HepG2 (cell line): Measurements from ENCODE around the gene NDUFB10. TPM values are rescaled to one million over a fixed set of nuclear protein-coding genes. Genes with fewer than 3 reads are reported as not detected.

Experiments used
- BHLHE40 ChIP-seq: IDR thresholded peaks from 2 replicates; pipeline ENCODE4 v1.6.1; 2011; ENCODE audit warnings: low read length, improper control_type of control experiment
- ELF4 ChIP-seq: sonication (generic); formaldehyde crosslinking; IDR thresholded peaks from 2 replicates; pipeline ENCODE4 v1.5.0; 2020; ENCODE audit warnings: missing genetic modification reagents, mild to moderate bottlenecking, moderate library complexity, borderline replicate concordance
- JUND ChIP-seq: sonication (generic); formaldehyde crosslinking; IDR thresholded peaks from 2 replicates; pipeline ENCODE4 v1.8.0; 2022; ENCODE audit warnings: mild to moderate bottlenecking, missing genetic modification reagents
- MXD4 ChIP-seq: IDR thresholded peaks from 2 replicates; pipeline ENCODE4 v1.6.1; 2016; ENCODE audit warnings: mild to moderate bottlenecking, missing biosample characterization, missing genetic modification reagents
- NFIC ChIP-seq: IDR thresholded peaks from 2 replicates; pipeline ENCODE4 v1.6.1; 2012; ENCODE audit warnings: mild to moderate bottlenecking, low read length, inconsistent platforms
- PCBP1 ChIP-seq: fragments of 200-400 bp; formaldehyde crosslinking; IDR thresholded peaks from 2 replicates; pipeline ENCODE4 v1.6.1; 2017; ENCODE audit warnings: mild to moderate bottlenecking, low read depth, low read length, borderline replicate concordance
- PHB2 ChIP-seq: fragments of 450-650 bp; IDR thresholded peaks from 2 replicates; pipeline ENCODE4 v1.6.1; 2018; ENCODE audit not compliant: partially characterized antibody
- POLR2A ChIP-seq, 2 experiments: IDR thresholded peaks; 2 replicates each; pipeline ENCODE4 v1.6.1; 2011; ENCODE audit warnings: low read depth in 2 of 2, low read length in 2 of 2, mild to moderate bottlenecking in 1 of 2, moderate library complexity in 1 of 2; ENCODE audit not compliant: insufficient read depth in 1 of 2
- SOX6 ChIP-seq, 2 experiments: fragments of 450-650 bp in 1 of 2; sonication (generic) in 1 of 2; formaldehyde crosslinking in 1 of 2; IDR thresholded peaks; 2 replicates each; pipeline versions ENCODE4 v1.4.0 to v1.6.1; 2017 to 2020; ENCODE audit warnings: antibody characterized with exemption in 1 of 2, mild to moderate bottlenecking in 1 of 2, missing genetic modification reagents in 1 of 2
- ZBTB21 ChIP-seq: sonication (generic); formaldehyde crosslinking; IDR thresholded peaks from 2 replicates; pipeline ENCODE4 v1.4.0; 2020; ENCODE audit warnings: missing genetic modification reagents
- ZFP37 ChIP-seq: sonication (generic); formaldehyde crosslinking; IDR thresholded peaks from 2 replicates; pipeline ENCODE4 v1.4.0; 2020; ENCODE audit warnings: missing genetic modification reagents, borderline replicate concordance
- ZFX ChIP-seq: sonication (generic); formaldehyde crosslinking; IDR thresholded peaks from 2 replicates; pipeline ENCODE4 v1.4.0; 2020; ENCODE audit warnings: mild to moderate bottlenecking, low read depth, missing genetic modification reagents, moderate library complexity
- ZNF724P ChIP-seq: sonication (generic); formaldehyde crosslinking; IDR thresholded peaks from 2 replicates; pipeline ENCODE4 v1.8.0; 2022; ENCODE audit warnings: missing genetic modification reagents, borderline replicate concordance
- ZNF782 ChIP-seq: sonication (generic); formaldehyde crosslinking; IDR thresholded peaks from 2 replicates; pipeline ENCODE4 v1.4.0; 2020; ENCODE audit warnings: missing genetic modification reagents, mild to moderate bottlenecking, borderline replicate concordance
- polyA plus RNA-seq, 8 experiments: library from polyadenylated mRNA; depleted of rRNA in 3 of 8; stranded (reverse) in 7 of 8; unstranded in 1 of 8; fragments of >200 nt; fragmentation: Illumina TruSeq in 4 of 8; extraction: Trizol in 4 of 8; gene quantifications; 2 replicates each; pipeline versions ENCODE4 v1.2.1 to v1.2.3, GENCODE V29; 2011 to 2016; ENCODE audit warnings: low read depth in 4 of 8, missing spikeins in 1 of 8, mixed read lengths in 1 of 8; ENCODE audit not compliant: insufficient read depth in 1 of 8
- total RNA-seq, 5 experiments: library from RNA; depleted of rRNA; stranded (reverse); fragments of >200 nt; fragmentation: Illumina TruSeq; extraction: Trizol; gene quantifications; 2 replicates each; pipeline ENCODE4 v1.2.3, GENCODE V29; 2016; ENCODE audit warnings: low read depth in 1 of 5
- TF ChIP-seq, protein P1 (sequence below): sonication (generic); formaldehyde crosslinking; IDR thresholded peaks from 2 replicates; pipeline ENCODE4 v1.5.1; 2020; ENCODE audit warnings: mild to moderate bottlenecking, missing genetic modification reagents
- TF ChIP-seq, protein P2 (sequence below): sonication (generic); formaldehyde crosslinking; IDR thresholded peaks from 2 replicates; pipeline ENCODE4 v1.5.0; 2020; ENCODE audit warnings: missing genetic modification reagents
- TF ChIP-seq, protein P3 (sequence below): IDR thresholded peaks from 2 replicates; pipeline ENCODE4 v1.4.0; 2020; ENCODE audit warnings: mild to moderate bottlenecking, missing genetic modification reagents
- TF ChIP-seq, protein P4 (sequence below): sonication (generic); formaldehyde crosslinking; IDR thresholded peaks from 2 replicates; pipeline ENCODE4 v1.5.0; 2020; ENCODE audit warnings: mild to moderate bottlenecking, low read depth, missing genetic modification reagents, borderline replicate concordance
- TF ChIP-seq, protein P5 (sequence below): sonication (generic); formaldehyde crosslinking; IDR thresholded peaks from 2 replicates; pipeline ENCODE4 v1.8.1; 2023; ENCODE audit warnings: mild to moderate bottlenecking, missing genetic modification reagents

NDUFB10 gene
- total and polyA plus RNA-seq, 2 of the 13 experiments (the other 11 are each of a cell fraction or from before 2014, with no cell fraction given) = 68.6 to 157 TPM

DNA sequence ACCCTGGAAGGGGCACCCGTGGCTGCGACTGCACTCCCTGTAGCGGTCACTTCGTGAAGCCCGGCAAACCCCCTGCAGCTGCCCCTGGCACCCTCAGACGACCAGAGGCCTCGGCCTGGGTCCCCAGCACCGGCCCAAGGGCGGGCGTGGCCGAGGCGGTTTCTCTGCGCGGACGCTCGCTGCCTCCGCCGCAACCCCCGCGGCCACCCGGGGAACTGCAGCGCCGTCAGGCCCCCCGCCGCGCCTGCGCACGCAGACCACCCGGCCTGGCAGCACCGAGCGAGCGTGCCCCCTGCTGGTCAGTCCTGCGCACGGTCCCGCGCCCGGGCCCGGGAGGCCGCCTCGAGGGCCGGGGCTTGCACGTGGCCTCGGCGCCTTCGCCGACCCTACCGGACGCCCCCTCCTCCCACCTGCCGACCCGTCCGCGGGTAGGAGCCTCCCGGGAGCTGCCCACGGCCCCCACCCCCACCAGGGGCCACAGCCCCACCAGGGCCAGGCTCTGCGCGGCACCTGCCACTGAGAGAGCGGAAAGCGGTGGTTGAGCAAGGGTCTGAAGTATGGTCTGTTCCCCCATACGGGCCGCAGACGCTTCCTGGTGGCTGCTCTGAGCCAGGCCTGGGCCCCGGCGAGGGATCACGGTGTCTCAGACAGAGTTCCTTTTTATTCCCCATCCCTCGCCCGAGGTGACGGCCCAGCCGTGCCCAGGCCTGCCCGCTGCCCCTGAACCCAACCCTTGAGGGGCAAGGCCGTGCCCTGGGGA lies 29.6 kb upstream of the NDUFB10 start (continued):
- TF ChIP-seq, protein P1, sequence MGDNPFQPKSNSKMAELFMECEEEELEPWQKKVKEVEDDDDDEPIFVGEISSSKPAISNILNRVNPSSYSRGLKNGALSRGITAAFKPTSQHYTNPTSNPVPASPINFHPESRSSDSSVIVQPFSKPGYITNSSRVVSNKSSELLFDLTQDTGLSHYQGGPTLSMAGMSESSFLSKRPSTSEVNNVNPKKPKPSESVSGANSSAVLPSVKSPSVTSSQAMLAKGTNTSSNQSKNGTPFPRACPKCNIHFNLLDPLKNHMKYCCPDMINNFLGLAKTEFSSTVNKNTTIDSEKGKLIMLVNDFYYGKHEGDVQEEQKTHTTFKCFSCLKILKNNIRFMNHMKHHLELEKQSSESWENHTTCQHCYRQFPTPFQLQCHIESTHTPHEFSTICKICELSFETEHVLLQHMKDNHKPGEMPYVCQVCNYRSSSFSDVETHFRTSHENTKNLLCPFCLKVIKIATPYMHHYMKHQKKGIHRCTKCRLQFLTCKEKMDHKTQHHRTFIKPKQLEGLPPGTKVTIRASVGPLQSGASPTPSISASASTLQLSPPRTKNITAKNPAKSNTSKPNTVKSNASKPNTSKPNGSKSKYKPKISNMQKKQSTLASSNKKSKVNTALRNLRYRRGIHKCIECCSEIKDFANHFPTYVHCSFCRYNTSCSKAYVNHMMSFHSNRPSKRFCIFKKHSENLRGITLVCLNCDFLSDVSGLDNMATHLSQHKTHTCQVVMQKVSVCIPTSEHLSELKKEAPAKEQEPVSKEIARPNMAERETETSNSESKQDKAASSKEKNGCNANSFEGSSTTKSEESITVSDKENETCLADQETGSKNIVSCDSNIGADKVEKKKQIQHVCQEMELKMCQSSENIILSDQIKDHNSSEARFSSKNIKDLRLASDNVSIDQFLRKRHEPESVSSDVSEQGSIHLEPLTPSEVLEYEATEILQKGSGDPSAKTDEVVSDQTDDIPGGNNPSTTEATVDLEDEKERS = no peak
- TF ChIP-seq, protein P2, sequence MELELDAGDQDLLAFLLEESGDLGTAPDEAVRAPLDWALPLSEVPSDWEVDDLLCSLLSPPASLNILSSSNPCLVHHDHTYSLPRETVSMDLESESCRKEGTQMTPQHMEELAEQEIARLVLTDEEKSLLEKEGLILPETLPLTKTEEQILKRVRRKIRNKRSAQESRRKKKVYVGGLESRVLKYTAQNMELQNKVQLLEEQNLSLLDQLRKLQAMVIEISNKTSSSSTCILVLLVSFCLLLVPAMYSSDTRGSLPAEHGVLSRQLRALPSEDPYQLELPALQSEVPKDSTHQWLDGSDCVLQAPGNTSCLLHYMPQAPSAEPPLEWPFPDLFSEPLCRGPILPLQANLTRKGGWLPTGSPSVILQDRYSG = no peak; the same call in 1 of the 2 replicates
- TF ChIP-seq ZFP37 (CRISPR knock-in tag) = no peak
- TF ChIP-seq ZFX (CRISPR knock-in tag) = peak; percentile 90
- TF ChIP-seq, protein P3, sequence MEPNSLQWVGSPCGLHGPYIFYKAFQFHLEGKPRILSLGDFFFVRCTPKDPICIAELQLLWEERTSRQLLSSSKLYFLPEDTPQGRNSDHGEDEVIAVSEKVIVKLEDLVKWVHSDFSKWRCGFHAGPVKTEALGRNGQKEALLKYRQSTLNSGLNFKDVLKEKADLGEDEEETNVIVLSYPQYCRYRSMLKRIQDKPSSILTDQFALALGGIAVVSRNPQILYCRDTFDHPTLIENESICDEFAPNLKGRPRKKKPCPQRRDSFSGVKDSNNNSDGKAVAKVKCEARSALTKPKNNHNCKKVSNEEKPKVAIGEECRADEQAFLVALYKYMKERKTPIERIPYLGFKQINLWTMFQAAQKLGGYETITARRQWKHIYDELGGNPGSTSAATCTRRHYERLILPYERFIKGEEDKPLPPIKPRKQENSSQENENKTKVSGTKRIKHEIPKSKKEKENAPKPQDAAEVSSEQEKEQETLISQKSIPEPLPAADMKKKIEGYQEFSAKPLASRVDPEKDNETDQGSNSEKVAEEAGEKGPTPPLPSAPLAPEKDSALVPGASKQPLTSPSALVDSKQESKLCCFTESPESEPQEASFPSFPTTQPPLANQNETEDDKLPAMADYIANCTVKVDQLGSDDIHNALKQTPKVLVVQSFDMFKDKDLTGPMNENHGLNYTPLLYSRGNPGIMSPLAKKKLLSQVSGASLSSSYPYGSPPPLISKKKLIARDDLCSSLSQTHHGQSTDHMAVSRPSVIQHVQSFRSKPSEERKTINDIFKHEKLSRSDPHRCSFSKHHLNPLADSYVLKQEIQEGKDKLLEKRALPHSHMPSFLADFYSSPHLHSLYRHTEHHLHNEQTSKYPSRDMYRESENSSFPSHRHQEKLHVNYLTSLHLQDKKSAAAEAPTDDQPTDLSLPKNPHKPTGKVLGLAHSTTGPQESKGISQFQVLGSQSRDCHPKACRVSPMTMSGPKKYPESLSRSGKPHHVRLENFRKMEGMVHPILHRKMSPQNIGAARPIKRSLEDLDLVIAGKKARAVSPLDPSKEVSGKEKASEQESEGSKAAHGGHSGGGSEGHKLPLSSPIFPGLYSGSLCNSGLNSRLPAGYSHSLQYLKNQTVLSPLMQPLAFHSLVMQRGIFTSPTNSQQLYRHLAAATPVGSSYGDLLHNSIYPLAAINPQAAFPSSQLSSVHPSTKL = peak; percentile 7; the same call in 1 of the 2 replicates
- no peak for TF ChIP-seq SOX6 (IDR thresholded peaks at IDR 0.05)
- TF ChIP-seq SOX6 (CRISPR knock-in tag; IDR thresholded peaks at IDR 0.05) = no peak
- no peak for TF ChIP-seq ELF4 (CRISPR knock-in tag)
- no peak for TF ChIP-seq JUND
- no peak for TF ChIP-seq ZBTB21 (CRISPR knock-in tag)
- TF ChIP-seq ZNF782 (CRISPR knock-in tag) = peak; percentile 54; the same call in 1 of the 2 replicates
- TF ChIP-seq ZNF724P (CRISPR knock-in tag) = peak; percentile 80; the same call in 1 of the 2 replicates
- TF ChIP-seq, protein P4, sequence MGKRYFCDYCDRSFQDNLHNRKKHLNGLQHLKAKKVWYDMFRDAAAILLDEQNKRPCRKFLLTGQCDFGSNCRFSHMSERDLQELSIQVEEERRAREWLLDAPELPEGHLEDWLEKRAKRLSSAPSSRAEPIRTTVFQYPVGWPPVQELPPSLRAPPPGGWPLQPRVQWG (CRISPR knock-in tag) = no peak
- TF ChIP-seq MXD4 = peak; percentile 75; the same call in 1 of the 2 replicates
- TF ChIP-seq PHB2 = no peak
- TF ChIP-seq, protein P5, sequence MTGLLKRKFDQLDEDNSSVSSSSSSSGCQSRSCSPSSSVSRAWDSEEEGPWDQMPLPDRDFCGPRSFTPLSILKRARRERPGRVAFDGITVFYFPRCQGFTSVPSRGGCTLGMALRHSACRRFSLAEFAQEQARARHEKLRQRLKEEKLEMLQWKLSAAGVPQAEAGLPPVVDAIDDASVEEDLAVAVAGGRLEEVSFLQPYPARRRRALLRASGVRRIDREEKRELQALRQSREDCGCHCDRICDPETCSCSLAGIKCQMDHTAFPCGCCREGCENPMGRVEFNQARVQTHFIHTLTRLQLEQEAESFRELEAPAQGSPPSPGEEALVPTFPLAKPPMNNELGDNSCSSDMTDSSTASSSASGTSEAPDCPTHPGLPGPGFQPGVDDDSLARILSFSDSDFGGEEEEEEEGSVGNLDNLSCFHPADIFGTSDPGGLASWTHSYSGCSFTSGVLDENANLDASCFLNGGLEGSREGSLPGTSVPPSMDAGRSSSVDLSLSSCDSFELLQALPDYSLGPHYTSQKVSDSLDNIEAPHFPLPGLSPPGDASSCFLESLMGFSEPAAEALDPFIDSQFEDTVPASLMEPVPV (CRISPR knock-in tag) = 0 out of 2 replicates have a peak, but pooled peaks have one; percentile 45
- peak; percentile 36; the same call in 1 of the 2 replicates for TF ChIP-seq BHLHE40
- peak; percentile 46 to 49; a peak in 3 of 4 replicates for TF ChIP-seq POLR2A (IDR thresholded peaks at IDR 0.05; ENCODE audit: insufficient read depth in 1 of 2, low read depth in 2 of 2, low read length in 2 of 2)
- no peak for TF ChIP-seq PCBP1
- no peak for TF ChIP-seq NFIC
